Neuronal stem cell (in vitro differentiated cells): ENCODE measurements around the gene TYW1.
"Not testable (repeated sequence)": the region's sequence is repeated elsewhere in the genome, so short reads cannot be mapped to it uniquely, and the experiment has no call there.

Source experiments
- DNase-seq: peaks from one replicate; pipeline ENCODE4 v3.0.0-alpha.2; 2013; ENCODE audit warnings: low spot score
- H2AFZ ChIP-seq: one replicate; pipeline ENCODE4 v1.6.1; 2013; ENCODE audit warnings: mild to moderate bottlenecking, low read length, inconsistent platforms
- H2AK5ac ChIP-seq: 2 replicates; pipeline ENCODE4 v1.6.1; 2013; ENCODE audit warnings: low read depth, mild to moderate bottlenecking, inconsistent platforms, low read length, moderate library complexity, mixed read lengths
- H2BK120ac ChIP-seq: 2 replicates; pipeline ENCODE4 v1.6.1; 2013; ENCODE audit warnings: low read depth, mild to moderate bottlenecking, inconsistent platforms, low read length, moderate library complexity, mixed read lengths
- H2BK12ac ChIP-seq: one replicate; pipeline ENCODE4 v1.6.1; 2013; ENCODE audit warnings: low read length, inconsistent platforms
- H2BK15ac ChIP-seq: 2 replicates; pipeline ENCODE4 v1.6.1; 2013; ENCODE audit warnings: mild to moderate bottlenecking, low read length, inconsistent platforms, mixed read lengths
- H2BK5ac ChIP-seq: one replicate; pipeline ENCODE4 v1.6.1; 2013; ENCODE audit warnings: inconsistent platforms, mild to moderate bottlenecking, low read length, moderate library complexity
- H3K14ac ChIP-seq: one replicate; pipeline ENCODE4 v1.6.1; 2013; ENCODE audit warnings: low read length, inconsistent platforms
- H3K18ac ChIP-seq: 2 replicates; pipeline ENCODE4 v1.6.1; 2013; ENCODE audit warnings: low read length, inconsistent platforms
- H3K23ac ChIP-seq: 2 replicates; pipeline ENCODE4 v1.6.1; 2013; ENCODE audit warnings: low read depth, mild to moderate bottlenecking, mixed read lengths, low read length, inconsistent platforms; ENCODE audit not compliant: poor library complexity
- H3K27ac ChIP-seq: replicated peaks from 3 replicates; pipeline ENCODE4 v1.5.1; 2013; ENCODE audit warnings: low read length, inconsistent platforms
- H3K27me3 ChIP-seq, 3 experiments: 2 replicates each; pipeline ENCODE4 v1.6.1; 2013; ENCODE audit warnings: low read length in 3 of 3, mild to moderate bottlenecking in 2 of 3, inconsistent platforms in 1 of 3, low read depth in 1 of 3, mixed read lengths in 1 of 3, moderate library complexity in 1 of 3; ENCODE audit not compliant: control insufficient read depth in 3 of 3, insufficient read depth in 3 of 3
- H3K36me3 ChIP-seq, 2 donors: replicated peaks in 1 of 2; 2 replicates each; pipeline ENCODE4 v1.6.1; 2013; ENCODE audit warnings: low read length in 2 of 2; ENCODE audit not compliant: control insufficient read depth in 2 of 2, insufficient read depth in 2 of 2
- H3K4ac ChIP-seq: 2 replicates; pipeline ENCODE4 v1.6.1; 2013; ENCODE audit warnings: inconsistent platforms, mild to moderate bottlenecking, low read length, moderate library complexity
- H3K4me1 ChIP-seq, 2 donors: 1 replicate in 1 of 2; 2 replicates in 1 of 2; pipeline ENCODE4 v1.6.1; 2013; ENCODE audit warnings: low read length in 2 of 2, low read depth in 1 of 2; ENCODE audit not compliant: control insufficient read depth in 2 of 2, insufficient read depth in 1 of 2
- H3K4me2 ChIP-seq: one replicate; pipeline ENCODE4 v1.6.1; 2013; ENCODE audit warnings: mild to moderate bottlenecking, low read length, inconsistent platforms; ENCODE audit not compliant: insufficient read depth, poor library complexity, severe bottlenecking
- H3K4me3 ChIP-seq, 2 donors: 2 replicates each; pipeline ENCODE4 v1.5.1; 2013; ENCODE audit warnings: low read length in 2 of 2, mild to moderate bottlenecking in 2 of 2, inconsistent platforms in 1 of 2, moderate library complexity in 1 of 2
- H3K79me1 ChIP-seq: one replicate; pipeline ENCODE4 v1.6.1; 2013; ENCODE audit warnings: low read depth, mild to moderate bottlenecking, inconsistent platforms, low read length, moderate library complexity
- H3K9ac ChIP-seq: one replicate; pipeline ENCODE4 v1.6.1; 2013; ENCODE audit warnings: mild to moderate bottlenecking, low read depth, low read length, inconsistent platforms; ENCODE audit not compliant: poor library complexity
- H3K9me3 ChIP-seq, 2 donors: replicated peaks in 1 of 2; 2 replicates each; pipeline versions ENCODE3 to v1.6.1; 2013; ENCODE audit warnings: low read length in 2 of 2, mild to moderate bottlenecking in 2 of 2, inconsistent platforms in 1 of 2, low read depth in 1 of 2, mixed read lengths in 1 of 2, moderate library complexity in 1 of 2; ENCODE audit not compliant: control insufficient read depth in 2 of 2, insufficient read depth in 1 of 2
- H4K8ac ChIP-seq: one replicate; pipeline ENCODE4 v1.6.1; 2013; ENCODE audit warnings: low read depth, mild to moderate bottlenecking, inconsistent platforms, low read length, moderate library complexity
- H4K91ac ChIP-seq: one replicate; pipeline ENCODE4 v1.6.1; 2013; ENCODE audit warnings: low read length, low read depth, mild to moderate bottlenecking, inconsistent platforms; ENCODE audit not compliant: poor library complexity
- WGBS, 2 donors: extraction: QIAGEN DNeasy Blood & Tissue Kit; methylation state at CpG; one replicate each; pipeline ENCODE4 v1.1.7; 2013; ENCODE audit warnings: missing lambda C conversion rate in 2 of 2, mixed read lengths in 1 of 2; ENCODE audit not compliant: insufficient read length in 2 of 2, insufficient replicate concordance in 1 of 2; ENCODE audit errors: extremely low coverage in 2 of 2; 5-methylcytosine and 5-hydroxymethylcytosine counted together

TYW1 gene

GRCh38 chr7:67191002-67191720 is 194.5 kb downstream of the TYW1 start:
- not testable (repeated sequence) for H2BK120ac ChIP-seq, H3K4ac ChIP-seq, H4K91ac ChIP-seq, H2BK15ac ChIP-seq, H3K23ac ChIP-seq, H3K4me2 ChIP-seq, H3K79me1 ChIP-seq, H3K9me3 ChIP-seq, H2AFZ ChIP-seq, H4K8ac ChIP-seq, H3K27ac ChIP-seq, H3K27me3 ChIP-seq, H2BK5ac ChIP-seq, H3K4me1 ChIP-seq, H3K9ac ChIP-seq, H3K18ac ChIP-seq, DNase-seq, H2BK12ac ChIP-seq, H2AK5ac ChIP-seq, H3K14ac ChIP-seq, H3K36me3 ChIP-seq
- WGBS, 2 donors: no CpG with 5 or more reads among the region's 5 CpGs
- peak overlapping the region in 1 of 2 donors; percentile 20 for H3K4me3 ChIP-seq

DNA sequence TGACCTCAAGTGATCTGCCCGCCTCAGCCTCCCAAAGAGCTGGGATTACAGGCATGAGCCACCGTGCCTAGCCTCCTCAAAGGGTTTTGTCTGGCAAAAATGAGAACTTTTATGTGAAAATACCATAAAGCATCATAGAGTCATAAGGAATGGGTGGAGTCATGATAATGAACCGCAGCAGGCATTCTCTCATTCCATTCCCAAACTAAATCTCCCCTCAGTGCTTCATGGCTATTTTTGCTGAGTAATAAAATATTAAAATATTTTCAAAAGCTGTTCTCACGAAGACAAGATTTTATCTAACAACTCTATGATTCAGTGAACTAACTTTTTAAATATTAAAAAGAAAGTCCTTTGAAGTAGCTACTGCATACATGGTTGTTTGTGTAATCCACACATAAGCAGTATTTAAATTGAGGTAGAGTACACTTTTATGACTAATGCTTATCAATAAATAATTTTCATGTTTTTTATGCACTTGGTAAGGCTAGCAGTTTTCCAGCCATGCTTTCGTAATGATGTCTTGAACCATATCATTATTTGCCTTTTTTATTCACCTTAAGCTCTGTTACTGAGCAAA is 195.6 kb downstream of the TYW1 start:
- not testable (repeated sequence) for H2AK5ac ChIP-seq, H4K91ac ChIP-seq, H3K23ac ChIP-seq, H2BK15ac ChIP-seq, H3K14ac ChIP-seq, H3K4me2 ChIP-seq, H3K4ac ChIP-seq, H3K27ac ChIP-seq, H3K9me3 ChIP-seq, H3K36me3 ChIP-seq, H3K79me1 ChIP-seq, H3K4me3 ChIP-seq, H4K8ac ChIP-seq, H3K18ac ChIP-seq, DNase-seq, H3K4me1 ChIP-seq, H2BK5ac ChIP-seq, H2BK120ac ChIP-seq, H3K27me3 ChIP-seq, H2BK12ac ChIP-seq, H3K9ac ChIP-seq, H2AFZ ChIP-seq
- WGBS, 2 donors: no CpG with 5 or more reads among the region's 5 CpGs

GRCh38 chr7:67192889-67193613 is 196.4 kb downstream of the TYW1 start:
- H3K36me3 ChIP-seq, H4K91ac ChIP-seq, H2AK5ac ChIP-seq, H3K4me3 ChIP-seq, H3K14ac ChIP-seq, H3K4me1 ChIP-seq, H3K27ac ChIP-seq, H4K8ac ChIP-seq, H3K18ac ChIP-seq, H2BK15ac ChIP-seq, H2BK120ac ChIP-seq, H3K79me1 ChIP-seq, H3K23ac ChIP-seq, H2BK5ac ChIP-seq, H3K9ac ChIP-seq, H2BK12ac ChIP-seq, H3K9me3 ChIP-seq, H3K4ac ChIP-seq, DNase-seq, H3K27me3 ChIP-seq, H3K4me2 ChIP-seq, H2AFZ ChIP-seq: not testable (repeated sequence)
- WGBS, 2 donors: no CpG with 5 or more reads among the region's 11 CpGs

GRCh38 chr7:67196176-67196575 is 199.5 kb downstream of the TYW1 start:
- H3K14ac ChIP-seq, DNase-seq, H3K4me1 ChIP-seq, H2AK5ac ChIP-seq, H3K9ac ChIP-seq, H3K23ac ChIP-seq, H2BK5ac ChIP-seq, H4K91ac ChIP-seq, H3K79me1 ChIP-seq, H3K4ac ChIP-seq, H4K8ac ChIP-seq, H3K36me3 ChIP-seq, H2BK12ac ChIP-seq, H2BK120ac ChIP-seq, H2AFZ ChIP-seq, H3K4me3 ChIP-seq, H3K27me3 ChIP-seq, H3K18ac ChIP-seq, H3K4me2 ChIP-seq, H2BK15ac ChIP-seq, H3K9me3 ChIP-seq, H3K27ac ChIP-seq: not testable (repeated sequence)
- no CpG with 5 or more reads among the region's 2 CpGs for WGBS, 2 donors
